Thyroid gland (tissue), 4 donors: Measurements from ENCODE around the gene COQ10A. TPM values are rescaled to one million over a fixed set of nuclear protein-coding genes. Genes with fewer than 3 reads are reported as not detected.

Experiments
- DNase-seq, 2 donors: peaks; one replicate each; pipeline ENCODE4 v3.0.0-alpha.2; 2019
- H3K27ac ChIP-seq, 3 donors: fragments of 200-600 bp; sonication (generic); 1 replicate in 2 of 3; 2 replicates in 1 of 3; pipeline ENCODE4 v1.5.1; 2016 to 2019; ENCODE audit warnings: mild to moderate bottlenecking in 1 of 3, moderate library complexity in 1 of 3
- H3K27me3 ChIP-seq: fragments of 200-600 bp; sonication (generic); one replicate; pipeline ENCODE4 v1.5.1; 2019
- H3K36me3 ChIP-seq, 2 donors: fragments of 200-600 bp; sonication (generic); one replicate each; pipeline ENCODE4 v1.5.1; 2016 to 2019
- H3K4me1 ChIP-seq, 2 donors: fragments of 200-600 bp; sonication (generic); one replicate each; pipeline ENCODE4 v1.5.1; 2017 to 2019
- H3K4me3 ChIP-seq, 3 donors: fragments of 200-600 bp; sonication (generic); replicated peaks in 1 of 3; 1 replicate in 2 of 3; 2 replicates in 1 of 3; pipeline ENCODE4 v1.5.1; 2016; ENCODE audit warnings: mild to moderate bottlenecking in 1 of 3
- H3K9me3 ChIP-seq: fragments of 200-600 bp; sonication (generic); one replicate; pipeline ENCODE4 v1.5.1; 2017
- CTCF ChIP-seq, 6 experiments: fragments of 200-600 bp in 3 of 6; fragments of 450-650 bp in 3 of 6; sonication (generic) in 3 of 6; IDR thresholded peaks; one replicate each; pipeline ENCODE4 v1.5.1; 2016 to 2019; ENCODE audit warnings: antibody characterized with exemption in 6 of 6, mild to moderate bottlenecking in 2 of 6, inconsistent platforms in 1 of 6, moderate library complexity in 1 of 6
- POLR2A ChIP-seq, 2 donors: fragments of 450-650 bp; IDR thresholded peaks; one replicate each; pipeline ENCODE4 v1.6.1; 2017; ENCODE audit warnings: antibody characterized with exemption in 2 of 2, mild to moderate bottlenecking in 2 of 2, moderate library complexity in 1 of 2
- WGBS, 2 donors: methylation state at CpG; one replicate each; pipeline ENCODE4 v1.1.5; 2017; 5-methylcytosine and 5-hydroxymethylcytosine counted together
- intact Hi-C: fragments of 100-400 bp; cut with DNase I; formaldehyde crosslinking; loops from one replicate; pipeline ENCODE4 v1.15.1; 2023
- total RNA-seq, 4 donors: library from RNA; depleted of rRNA; stranded (reverse); fragments of >200 nt; gene quantifications; one replicate each; pipeline ENCODE4 v1.2.3, GENCODE V29; 2016

COQ10A gene
- total RNA-seq, 4 donors from 2014 or later = 11.3 to 28.7 (median 19.7) TPM

- Histone ChIP-seq H3K4me1 (peaks cover 27 to 36% of the 10 kb centered on the region in 2 donors), H3K9me3 (no peaks in the 10 kb centered on the region), H3K4me3 (peak within 1 kb of the TSS; percentile 61 to 68 (median 65)), H3K36me3 (no peaks in the 10 kb centered on the region), H3K27me3 (no peaks in the 10 kb centered on the region), H3K27ac (peak within 1 kb of the TSS; percentile 82 to 99 (median 92))
- intact Hi-C loops = loop anchor here (10.0 kb wide), 1 partner anchor 97 kb away; the partner anchor contains the start of gene ESYT1
- peak; percentile 34 to 99 for TF ChIP-seq POLR2A (IDR thresholded peaks at IDR 0.05)
- peak in 1 of 6 experiments; percentile 9 for TF ChIP-seq CTCF (IDR thresholded peaks at IDR 0.05)
- 2 to 7% methylated on average over 16 to 32 of the region's 42 CpGs for WGBS, 2 donors
- DNase-seq = peak; percentile 97 to 98
Measured at GRCh38 chr12:56221757-56222530, 44.8 kb upstream of the COQ10A start, which contains the start of gene RNF41. Gene RNF41 (minus strand): TSS chr12:56221922. CDS start chr12:56214047, 7,875 bp downstream.

- no peaks in the 10 kb centered on the region for H3K36me3 ChIP-seq
- 26 to 37% methylated on average over 4 of the region's 4 CpGs for WGBS, 2 donors
- DNase-seq = no peak
- H3K9me3 ChIP-seq = no peaks in the 10 kb centered on the region
- no peak for TF ChIP-seq POLR2A (IDR thresholded peaks at IDR 0.05)
- no peak for TF ChIP-seq CTCF (IDR thresholded peaks at IDR 0.05)
- intact Hi-C loops = loop anchor here (10.0 kb wide), 1 partner anchor 98 kb away; the partner anchor contains the start of gene ESYT1
- peaks cover 27 to 36% of the 10 kb centered on the region in 2 donors for H3K4me1 ChIP-seq
- peak overlapping the region; percentile 82 to 99 (median 92) for H3K27ac ChIP-seq
- H3K27me3 ChIP-seq = no peaks in the 10 kb centered on the region
- peak overlapping the region in 2 of 3 donors; percentile 3 to 65 for H3K4me3 ChIP-seq
Measured at GRCh38 chr12:56222531-56222895, 44.2 kb upstream of the COQ10A start.

GRCh38 chr12:56223571-56224101 lies 43.1 kb upstream of the COQ10A start:
- no peaks in the 10 kb centered on the region for H3K36me3 ChIP-seq
- no peaks in the 10 kb centered on the region for H3K27me3 ChIP-seq
- peak overlapping the region in 2 of 3 donors; percentile 56 to 66 for H3K27ac ChIP-seq
- intact Hi-C loops = loop anchor here (2.0 to 10.0 kb wide), 2 partner anchors 31 to 99 kb away; partner anchors contain the start of gene ESYT1
- 28 to 29% methylated on average over 15 of the region's 15 CpGs for WGBS, 2 donors
- no peak for DNase-seq
- no peaks in the 10 kb centered on the region for H3K9me3 ChIP-seq
- no peak overlapping the region for H3K4me3 ChIP-seq
- peaks cover 27 to 36% of the 10 kb centered on the region in 2 donors for H3K4me1 ChIP-seq
- no peak for TF ChIP-seq POLR2A (IDR thresholded peaks at IDR 0.05)
- no peak for TF ChIP-seq CTCF (IDR thresholded peaks at IDR 0.05)

- no peaks in the 10 kb centered on the region for H3K9me3 ChIP-seq
- peak; percentile 87 to 97 (median 88) for TF ChIP-seq CTCF (IDR thresholded peaks at IDR 0.05)
- TF ChIP-seq POLR2A (IDR thresholded peaks at IDR 0.05) = peak in 1 of 2 donors; percentile 56
- H3K4me1 ChIP-seq = peaks cover 27 to 36% of the 10 kb centered on the region in 2 donors
- H3K36me3 ChIP-seq = no peaks in the 10 kb centered on the region
- DNase-seq = peak; percentile 99
- H3K4me3 ChIP-seq = peak within 1 kb of the TSS; percentile 6 to 64 (median 57)
- no peaks in the 10 kb centered on the region for H3K27me3 ChIP-seq
- 1 to 4% methylated on average over 10 to 33 of the region's 41 CpGs for WGBS, 2 donors
- peak within 1 kb of the TSS; percentile 39 to 69 (median 66) for H3K27ac ChIP-seq
- intact Hi-C loops = loop anchor here (2.0 to 10.0 kb wide), 2 partner anchors 31 to 99 kb away; partner anchors contain the start of gene ESYT1
Measured at GRCh38 chr12:56224102-56224701, 42.5 kb upstream of the COQ10A start, which contains the start of gene NABP2. Gene NABP2 (plus strand): TSS chr12:56224342. CDS start chr12:56224857, 515 bp downstream.
